ENCODE results near the gene PPME1.

PPME1 gene

DNA sequence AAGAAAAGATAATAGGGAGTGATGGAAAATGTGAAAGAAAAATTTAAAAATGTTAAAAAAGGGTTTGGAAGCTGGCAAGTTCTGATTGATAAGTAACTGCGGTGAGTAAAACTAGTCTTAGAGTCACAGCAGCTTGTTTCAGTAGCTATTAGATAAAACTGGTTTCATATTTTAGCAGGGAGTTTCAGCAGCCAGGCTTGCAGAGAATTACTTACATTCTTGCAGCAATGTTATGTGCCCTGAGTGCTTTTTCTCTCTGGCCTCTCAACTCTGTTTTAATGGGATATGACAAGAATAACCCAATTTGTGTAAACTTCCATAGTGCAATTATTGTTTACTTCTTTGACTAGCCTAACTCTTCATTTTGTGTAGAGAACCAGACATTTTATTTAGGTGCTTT is 33.6 kb downstream of the PPME1 start:
- TF ChIP-seq FOXA1 (IDR thresholded peaks at IDR 0.05) = no peak
- TF ChIP-seq L3MBTL2 (conservative IDR thresholded peaks at IDR 0.05) = no peak
- no peak for TF ChIP-seq TARDBP (IDR thresholded peaks at IDR 0.05)
- TF ChIP-seq, protein P1, sequence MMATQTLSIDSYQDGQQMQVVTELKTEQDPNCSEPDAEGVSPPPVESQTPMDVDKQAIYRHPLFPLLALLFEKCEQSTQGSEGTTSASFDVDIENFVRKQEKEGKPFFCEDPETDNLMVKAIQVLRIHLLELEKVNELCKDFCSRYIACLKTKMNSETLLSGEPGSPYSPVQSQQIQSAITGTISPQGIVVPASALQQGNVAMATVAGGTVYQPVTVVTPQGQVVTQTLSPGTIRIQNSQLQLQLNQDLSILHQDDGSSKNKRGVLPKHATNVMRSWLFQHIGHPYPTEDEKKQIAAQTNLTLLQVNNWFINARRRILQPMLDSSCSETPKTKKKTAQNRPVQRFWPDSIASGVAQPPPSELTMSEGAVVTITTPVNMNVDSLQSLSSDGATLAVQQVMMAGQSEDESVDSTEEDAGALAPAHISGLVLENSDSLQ (IDR thresholded peaks at IDR 0.05) = no peak
- no peak for TF ChIP-seq HDGF (IDR thresholded peaks at IDR 0.05; ENCODE audit: borderline replicate concordance)
- TF ChIP-seq FOXK2 (IDR thresholded peaks at IDR 0.05) = no peak
- TF ChIP-seq ELF4 (IDR thresholded peaks at IDR 0.05) = no peak
- no peak for TF ChIP-seq ARNT (IDR thresholded peaks at IDR 0.05)
- TF ChIP-seq SUZ12 (IDR thresholded peaks at IDR 0.05) = no peak
- TF ChIP-seq NFRKB (IDR thresholded peaks at IDR 0.05) = no peak
- TF ChIP-seq ZNF384 (IDR thresholded peaks at IDR 0.05) = no peak
- TF ChIP-seq LEF1 (IDR thresholded peaks at IDR 0.05; ENCODE audit: borderline replicate concordance) = no peak
- DNase-seq (ENCODE audit: extremely low spot score) = no peak
- ChIA-PET CTCF (no interaction called here), POLR2A (no interaction called here)

- TF ChIP-seq, protein P1 (IDR thresholded peaks at IDR 0.05) = no peak
- TF ChIP-seq TARDBP (IDR thresholded peaks at IDR 0.05) (no peak), FOXM1 (IDR thresholded peaks at IDR 0.05; ENCODE audit: borderline replicate concordance) (no peak), NFRKB (IDR thresholded peaks at IDR 0.05) (no peak), FOXK2 (IDR thresholded peaks at IDR 0.05) (no peak), ELF4 (IDR thresholded peaks at IDR 0.05) (no peak), SP1 (IDR thresholded peaks at IDR 0.05) (no peak)
- DNase-seq (ENCODE audit: extremely low spot score) = no peak
- ChIA-PET POLR2A (no interaction called here), CTCF (no interaction called here)
These were observed 34.1 kb downstream of the PPME1 start for GRCh38 chr11:74205181-74205580.

GRCh38 chr11:74206746-74207145 is 35.7 kb downstream of the PPME1 start:
- CTCF ChIA-PET = no interaction called here
- DNase-seq (ENCODE audit: extremely low spot score) = no peak
- POLR2A ChIA-PET = no interaction called here
- TF ChIP-seq, protein P1 (IDR thresholded peaks at IDR 0.05) = no peak
- no peak for TF ChIP-seq NFRKB (IDR thresholded peaks at IDR 0.05)
- no peak for TF ChIP-seq FOXK2 (IDR thresholded peaks at IDR 0.05)
- no peak for TF ChIP-seq SUZ12 (IDR thresholded peaks at IDR 0.05)
- no peak for TF ChIP-seq ARNT (IDR thresholded peaks at IDR 0.05)
- no peak for TF ChIP-seq ZNF384 (IDR thresholded peaks at IDR 0.05)

DNA sequence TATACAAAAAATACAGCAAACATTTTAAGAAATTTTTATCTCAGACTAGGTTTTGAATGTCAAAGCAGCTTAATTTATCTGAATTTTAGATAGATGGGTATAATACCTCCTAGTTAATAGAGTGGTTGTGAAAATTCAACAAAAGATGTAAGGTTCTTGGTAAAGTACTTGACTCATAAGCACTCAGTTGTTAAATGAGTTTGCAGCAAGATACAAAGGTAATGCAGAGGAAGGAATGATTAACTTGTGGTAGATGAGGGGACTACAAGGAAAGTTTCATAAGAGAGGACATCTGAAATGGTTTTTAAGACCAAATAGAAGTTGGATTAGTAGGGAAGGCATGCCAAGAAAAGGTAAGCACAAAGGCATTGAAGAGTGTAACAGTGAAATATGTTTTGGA is 37.4 kb downstream of the PPME1 start:
- TF ChIP-seq L3MBTL2 (conservative IDR thresholded peaks at IDR 0.05) (no peak), ELF4 (IDR thresholded peaks at IDR 0.05) (no peak), FOXM1 (IDR thresholded peaks at IDR 0.05; ENCODE audit: borderline replicate concordance) (no peak), ARNT (IDR thresholded peaks at IDR 0.05) (no peak), TARDBP (IDR thresholded peaks at IDR 0.05) (no peak)

DNA sequence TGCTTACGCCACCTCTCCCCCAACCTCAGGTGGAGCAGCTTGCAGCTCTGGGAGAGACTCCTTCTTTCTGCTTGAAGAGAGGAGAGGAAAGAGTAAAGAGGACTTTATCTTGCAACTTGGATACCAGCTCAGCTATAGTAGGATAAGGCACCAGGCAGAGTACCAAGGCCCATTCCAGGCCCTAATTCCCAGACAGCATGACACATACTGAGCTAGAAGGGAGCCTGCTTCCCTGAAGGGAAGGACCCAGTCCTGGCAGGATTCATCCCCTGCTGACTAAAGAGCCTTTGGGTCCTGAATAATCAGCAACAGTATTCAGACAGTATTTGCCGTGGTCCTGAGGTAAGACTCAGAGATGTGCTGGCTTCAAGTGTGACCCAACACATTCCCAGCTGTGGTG is 41.4 kb downstream of the PPME1 start:
- ChIA-PET POLR2A (no interaction called here), CTCF (no interaction called here)
- no peak for DNase-seq (ENCODE audit: extremely low spot score)
- TF ChIP-seq BHLHE40 (IDR thresholded peaks at IDR 0.05; ENCODE audit: borderline replicate concordance) (no peak), FOXM1 (IDR thresholded peaks at IDR 0.05; ENCODE audit: borderline replicate concordance) (no peak), SP1 (IDR thresholded peaks at IDR 0.05) (no peak), TARDBP (IDR thresholded peaks at IDR 0.05) (no peak), HDGF (IDR thresholded peaks at IDR 0.05; ENCODE audit: borderline replicate concordance) (no peak), LEF1 (IDR thresholded peaks at IDR 0.05; ENCODE audit: borderline replicate concordance) (no peak), SUZ12 (IDR thresholded peaks at IDR 0.05) (no peak)
- TF ChIP-seq, protein P1 (IDR thresholded peaks at IDR 0.05) = no peak

More for the DNA sequence above, 37.4 kb downstream of the PPME1 start:
- no peak for DNase-seq (ENCODE audit: extremely low spot score)
- ChIA-PET CTCF (interaction anchor here (1.0 kb wide), 1 partner anchor 14 kb away, joined by 3 read pairs; no protein-coding TSS in a partner anchor), POLR2A (interaction anchor here (1.2 kb wide), 1 partner anchor 12 kb away, joined by 3 read pairs; no protein-coding TSS in a partner anchor)

GRCh38 chr11:74220376-74220775 is 49.3 kb downstream of the PPME1 start:
- CTCF ChIA-PET = interaction anchor here (0.6 kb wide), 1 partner anchor 513 kb away, joined by 3 read pairs; no protein-coding TSS in a partner anchor
- DNase-seq (ENCODE audit: extremely low spot score) = no peak
- TF ChIP-seq SUZ12 (IDR thresholded peaks at IDR 0.05) = no peak
- TF ChIP-seq L3MBTL2 (conservative IDR thresholded peaks at IDR 0.05) = no peak
- TF ChIP-seq, protein P1 (IDR thresholded peaks at IDR 0.05) = no peak; the same call in 1 of the 2 replicates
- TF ChIP-seq TARDBP (IDR thresholded peaks at IDR 0.05) = no peak
- TF ChIP-seq SP1 (IDR thresholded peaks at IDR 0.05) = no peak
- no peak for TF ChIP-seq NFRKB (IDR thresholded peaks at IDR 0.05)
- no peak for TF ChIP-seq CTBP1 (IDR thresholded peaks at IDR 0.05; ENCODE audit: borderline replicate concordance)
- TF ChIP-seq ARNT (IDR thresholded peaks at IDR 0.05) = no peak
- TF ChIP-seq FOXK2 (IDR thresholded peaks at IDR 0.05) = no peak
- TF ChIP-seq LEF1 (IDR thresholded peaks at IDR 0.05; ENCODE audit: borderline replicate concordance) = no peak
- TF ChIP-seq ZNF384 (IDR thresholded peaks at IDR 0.05) = no peak
- TF ChIP-seq FOXA1 (IDR thresholded peaks at IDR 0.05) = no peak
- no peak for TF ChIP-seq ELF4 (IDR thresholded peaks at IDR 0.05)
- no peak for TF ChIP-seq FOXM1 (IDR thresholded peaks at IDR 0.05; ENCODE audit: borderline replicate concordance)
- TF ChIP-seq HDGF (IDR thresholded peaks at IDR 0.05; ENCODE audit: borderline replicate concordance) = no peak
- no peak for TF ChIP-seq BHLHE40 (IDR thresholded peaks at IDR 0.05; ENCODE audit: borderline replicate concordance)
- POLR2A ChIA-PET = interaction anchor here (0.9 kb wide), 2 partner anchors 11 to 49 kb away, joined by 3 read pairs; partner anchors contain the start of genes C2CD3 and PPME1
